GM12891 (cell line): ENCODE measurements around the gene CABLES1.

ENCODE experiments used
- DNase-seq: peaks from one replicate; pipeline ENCODE4 v3.0.0; 2011; ENCODE audit warnings: low spot score; ENCODE audit not compliant: insufficient read length
- FAIRE-seq: peaks from 2 replicates; lab custom pipeline; 2011; peaks lifted over from hg19 to GRCh38; lab: Jason Lieb, UNC
- PAX5 ChIP-seq: IDR thresholded peaks from 2 replicates; pipeline ENCODE4 v1.6.1; 2011; ENCODE audit warnings: low read length, moderate library complexity, mild to moderate bottlenecking; ENCODE audit not compliant: insufficient read depth, severe bottlenecking
- POLR2A ChIP-seq: IDR thresholded peaks from 2 replicates; pipeline ENCODE4 v1.6.1; 2011; ENCODE audit warnings: low read depth, low read length, control low read depth
- POLR2AphosphoS5 ChIP-seq: IDR thresholded peaks from 2 replicates; pipeline ENCODE4 v1.6.1; 2011; ENCODE audit warnings: low read depth, low read length, control low read depth
- POU2F2 ChIP-seq: IDR thresholded peaks from 2 replicates; pipeline ENCODE4 v1.6.1; 2011; ENCODE audit warnings: low read depth, mild to moderate bottlenecking, control low read depth, low read length, moderate library complexity
- SPI1 ChIP-seq: IDR thresholded peaks from 2 replicates; pipeline ENCODE4 v1.6.1; 2011; ENCODE audit warnings: low read depth, low read length, control low read depth
- TAF1 ChIP-seq: IDR thresholded peaks from 2 replicates; pipeline ENCODE4 v1.6.1; 2011; ENCODE audit warnings: low read depth, low read length, control low read depth

CABLES1 gene

GRCh38 chr18:23113576-23113975 lies 21.7 kb upstream of the CABLES1 start:
- no peak for TF ChIP-seq POLR2A
- FAIRE-seq (no peak), DNase-seq (no peak)

- no peak for DNase-seq
- no peak for FAIRE-seq
These were observed 21.0 kb upstream of the CABLES1 start for GRCh38 chr18:23114171-23114881.

GRCh38 chr18:23114911-23115310 lies 20.4 kb upstream of the CABLES1 start:
- FAIRE-seq (no peak), DNase-seq (no peak)
- TF ChIP-seq POLR2AphosphoS5 = no peak
- no peak for TF ChIP-seq SPI1
- TF ChIP-seq TAF1 = no peak
- TF ChIP-seq POLR2A = no peak
- TF ChIP-seq PAX5 = no peak
- no peak for TF ChIP-seq POU2F2

More at GRCh38 chr18:23114171-23114881, 21.0 kb upstream of the CABLES1 start:
- TF ChIP-seq POLR2AphosphoS5 (no peak), SPI1 (no peak), POLR2A (no peak), POU2F2 (no peak), PAX5 (no peak), TAF1 (no peak)

- FAIRE-seq (no peak), DNase-seq (no peak)
- no peak for TF ChIP-seq POLR2AphosphoS5
- TF ChIP-seq POLR2A = no peak
- TF ChIP-seq POU2F2 = no peak
- TF ChIP-seq TAF1 = no peak
- TF ChIP-seq PAX5 = no peak
- no peak for TF ChIP-seq SPI1
These were observed 19.6 kb upstream of the CABLES1 start for GRCh38 chr18:23115683-23116096.

GRCh38 chr18:23121133-23121532 lies 14.2 kb upstream of the CABLES1 start:
- no peak for FAIRE-seq
- no peak for DNase-seq
- TF ChIP-seq TAF1 = no peak
- TF ChIP-seq POU2F2 = no peak
- TF ChIP-seq POLR2A = no peak
- no peak for TF ChIP-seq POLR2AphosphoS5
- no peak for TF ChIP-seq PAX5
- TF ChIP-seq SPI1 = no peak

GRCh38 chr18:23122334-23123229 lies 12.7 kb upstream of the CABLES1 start:
- no peak for TF ChIP-seq TAF1
- TF ChIP-seq POLR2A = no peak
- no peak for TF ChIP-seq SPI1
- TF ChIP-seq PAX5 = no peak
- no peak for TF ChIP-seq POLR2AphosphoS5
- no peak for TF ChIP-seq POU2F2
- FAIRE-seq (no peak), DNase-seq (no peak)

GRCh38 chr18:23126376-23127056 lies 8.8 kb upstream of the CABLES1 start:
- no peak for TF ChIP-seq PAX5
- no peak for TF ChIP-seq POU2F2
- TF ChIP-seq TAF1 = no peak
- TF ChIP-seq SPI1 = no peak
- TF ChIP-seq POLR2AphosphoS5 = no peak
- TF ChIP-seq POLR2A = no peak
- DNase-seq (no peak), FAIRE-seq (no peak)

- DNase-seq (no peak), FAIRE-seq (no peak)
- TF ChIP-seq PAX5 (no peak), POLR2AphosphoS5 (no peak), POLR2A (no peak), TAF1 (no peak), SPI1 (no peak), POU2F2 (no peak)
These were observed 8.2 kb upstream of the CABLES1 start for GRCh38 chr18:23127090-23127489.

GRCh38 chr18:23129355-23130002 lies 5.8 kb upstream of the CABLES1 start:
- no peak for TF ChIP-seq POLR2A
- TF ChIP-seq PAX5 = no peak
- TF ChIP-seq POLR2AphosphoS5 = no peak
- no peak for TF ChIP-seq TAF1
- no peak for TF ChIP-seq SPI1
- TF ChIP-seq POU2F2 = no peak
- FAIRE-seq = no peak

More at GRCh38 chr18:23129355-23130002, 5.8 kb upstream of the CABLES1 start:
- DNase-seq = no peak
